KBM-7 (cell line): ENCODE data around the gene ITPR3.

Experiments
- DNase-seq: peaks from one replicate; pipeline ENCODE4 v3.0.0-alpha.2; 2015
- in situ Hi-C: fragments of 300-500 bp; cut with MboI; formaldehyde crosslinking; loops from 2 replicates; pipeline ENCODE4 v1.14.3; 2020; ENCODE audit warnings: low sequenced_read_pairs, low pct_unique_long_range_greater_than_20kb, mixed read lengths

The ITPR3 gene

GRCh38 chr6:33691456-33692077 lies 70.4 kb downstream of the ITPR3 start:
- in situ Hi-C loops, result no loop called here

GRCh38 chr6:33692078-33692759 lies 71.1 kb downstream of the ITPR3 start:
- no peak for DNase-seq
- in situ Hi-C loops, result no loop called here

More at GRCh38 chr6:33691456-33692077, 70.4 kb downstream of the ITPR3 start:
- DNase-seq, result no peak

GRCh38 chr6:33692760-33693158 lies 71.6 kb downstream of the ITPR3 start:
- in situ Hi-C loops, result no loop called here
- peak; percentile 27 for DNase-seq

- in situ Hi-C loops, result no loop called here
- DNase-seq, result no peak
Observed at GRCh38 chr6:33693186-33694105, 72.3 kb downstream of the ITPR3 start.

- no peak for DNase-seq
- in situ Hi-C loops, result no loop called here
Observed at GRCh38 chr6:33694401-33694931, 73.3 kb downstream of the ITPR3 start.

- no peak for DNase-seq
- in situ Hi-C loops, result no loop called here
Observed at GRCh38 chr6:33694977-33695376, 73.9 kb downstream of the ITPR3 start.

- no peak for DNase-seq
- in situ Hi-C loops, result no loop called here
Observed at GRCh38 chr6:33695451-33695887, 74.3 kb downstream of the ITPR3 start.

GRCh38 chr6:33696076-33696475 lies 75.0 kb downstream of the ITPR3 start:
- in situ Hi-C loops, result no loop called here
- no peak for DNase-seq

GRCh38 chr6:33696548-33697518 lies 75.7 kb downstream of the ITPR3 start:
- peak; percentile 55 for DNase-seq
- in situ Hi-C loops, result no loop called here

- in situ Hi-C loops, result no loop called here
Observed at GRCh38 chr6:33697845-33698244, 76.7 kb downstream of the ITPR3 start.

GRCh38 chr6:33698494-33698893 lies 77.4 kb downstream of the ITPR3 start:
- in situ Hi-C loops, result no loop called here
- DNase-seq, result no peak

More at GRCh38 chr6:33697845-33698244, 76.7 kb downstream of the ITPR3 start:
- DNase-seq, result no peak

GRCh38 chr6:33699131-33699530 lies 78.0 kb downstream of the ITPR3 start:
- in situ Hi-C loops, result no loop called here

GRCh38 chr6:33699739-33700138 lies 78.6 kb downstream of the ITPR3 start:
- no peak for DNase-seq
- in situ Hi-C loops, result no loop called here

More at GRCh38 chr6:33699131-33699530, 78.0 kb downstream of the ITPR3 start:
- no peak for DNase-seq

- in situ Hi-C loops, result no loop called here
- DNase-seq, result peak; percentile 74
Observed at GRCh38 chr6:33700391-33701050, 79.4 kb downstream of the ITPR3 start.

- in situ Hi-C loops, result no loop called here
- peak; percentile 47 for DNase-seq
Observed at GRCh38 chr6:33702345-33702977, 81.3 kb downstream of the ITPR3 start.

- DNase-seq, result no peak
- in situ Hi-C loops, result no loop called here
Observed at GRCh38 chr6:33704215-33705066, 83.3 kb downstream of the ITPR3 start.
